SK-N-SH (cell line): ENCODE measurements around the gene SPAG9. TPM values are rescaled to one million over a fixed set of nuclear protein-coding genes. Genes with fewer than 3 reads are reported as not detected.

ENCODE experiments used
- CTCF ChIA-PET: fragments of 300-600, 350-600 bp; formaldehyde crosslinking; extraction: SDS; loops from one replicate; lab custom pipeline; 2021; lab: Yijun Ruan, JAX
- POLR2A ChIA-PET: fragments of 350-600 bp; sonication (Branson Sonifier 250); formaldehyde crosslinking; extraction: SDS; loops from one replicate; lab custom pipeline; 2020; ENCODE audit warnings: antibody characterized with exemption, inconsistent platforms; lab: Yijun Ruan, JAX
- DNase-seq: peaks from one replicate; pipeline ENCODE4 v3.0.0; 2012
- H2AFZ ChIP-seq: fragments of 200-600 bp; sonication (generic); 2 replicates; pipeline ENCODE4 v1.8.1; 2016; ENCODE audit warnings: antibody characterized with exemption, mild to moderate bottlenecking, low read depth
- H3F3A ChIP-seq: fragments of 200-600 bp; sonication (generic); replicated peaks from 2 replicates; pipeline ENCODE3; 2016; ENCODE audit warnings: antibody characterized with exemption, mild to moderate bottlenecking; ENCODE audit not compliant: insufficient read depth
- H3K27ac ChIP-seq, 2 experiments: fragments of 200-500 bp in 1 of 2; fragments of 200-600 bp in 1 of 2; sonication (Bioruptor generic) in 1 of 2; sonication (generic), shearing (Covaris generic) in 1 of 2; 2 replicates each; pipeline versions ENCODE4 v1.5.1 to v1.6.1; 2014 to 2016; ENCODE audit warnings: low read depth in 2 of 2, inconsistent platforms in 1 of 2, low read length in 1 of 2, mild to moderate bottlenecking in 1 of 2, mixed read lengths in 1 of 2
- H3K27me3 ChIP-seq: fragments of 200-600 bp; sonication (generic), shearing (Covaris generic); 2 replicates; pipeline ENCODE4 v1.6.1; 2016; ENCODE audit warnings: mixed run types; ENCODE audit not compliant: insufficient read depth
- H3K36me3 ChIP-seq, 2 experiments: fragments of 200-500 bp in 1 of 2; fragments of 200-600 bp in 1 of 2; sonication (Bioruptor generic) in 1 of 2; sonication (generic) in 1 of 2; replicated peaks in 1 of 2; 2 replicates each; pipeline versions ENCODE3 to v1.5.1; 2014 to 2016; ENCODE audit warnings: low read length in 1 of 2, mild to moderate bottlenecking in 1 of 2; ENCODE audit not compliant: insufficient read depth in 2 of 2, control insufficient read depth in 1 of 2
- H3K4me1 ChIP-seq, 2 experiments: fragments of 200-500 bp in 1 of 2; fragments of 200-600 bp in 1 of 2; sonication (Bioruptor generic) in 1 of 2; sonication (generic), shearing (Covaris generic) in 1 of 2; 2 replicates each; pipeline versions ENCODE4 v1.5.1 to v1.6.1; 2014 to 2016; ENCODE audit warnings: low read depth in 1 of 2, low read length in 1 of 2, mixed run types in 1 of 2; ENCODE audit not compliant: insufficient read depth in 2 of 2, control insufficient read depth in 1 of 2
- H3K4me2 ChIP-seq: fragments of 200-600 bp; sonication (generic), shearing (Covaris generic); 2 replicates; pipeline ENCODE4 v1.6.1; 2017; ENCODE audit warnings: mixed run types
- H3K4me3 ChIP-seq, 2 experiments: fragments of 200-500 bp in 1 of 2; fragments of 200-600 bp in 1 of 2; sonication (Bioruptor generic) in 1 of 2; sonication (generic), shearing (Covaris generic) in 1 of 2; 2 replicates each; pipeline versions ENCODE4 v1.5.1 to v1.8.1; 2014 to 2016; ENCODE audit warnings: low read depth in 2 of 2, inconsistent platforms in 1 of 2, low read length in 1 of 2, mild to moderate bottlenecking in 1 of 2, mixed read lengths in 1 of 2, moderate library complexity in 1 of 2
- H3K79me2 ChIP-seq: fragments of 200-600 bp; sonication (generic); 2 replicates; pipeline ENCODE4 v1.8.1; 2017; ENCODE audit warnings: mild to moderate bottlenecking; ENCODE audit not compliant: insufficient read depth
- H3K9ac ChIP-seq: fragments of 200-600 bp; sonication (generic); 2 replicates; pipeline ENCODE4 v1.6.1; 2017; ENCODE audit warnings: mixed run types
- H3K9me2 ChIP-seq: fragments of 200-600 bp; sonication (generic); 2 replicates; pipeline ENCODE4 v1.6.1; 2017; ENCODE audit warnings: mixed run types
- H3K9me3 ChIP-seq: fragments of 200-600 bp; sonication (generic); 2 replicates; pipeline ENCODE4 v1.6.1; 2017; ENCODE audit warnings: mixed run types, mild to moderate bottlenecking, moderate library complexity
- H4K20me1 ChIP-seq: fragments of 200-600 bp; sonication (generic); 2 replicates; pipeline ENCODE4 v1.6.1; 2017; ENCODE audit warnings: mild to moderate bottlenecking, mixed run types; ENCODE audit not compliant: insufficient read depth
- CHD2 ChIP-seq: fragments of 150-350 bp; IDR thresholded peaks from 2 replicates; pipeline ENCODE4 v1.6.1; 2018; ENCODE audit warnings: low read length; ENCODE audit not compliant: partially characterized antibody
- CTCF ChIP-seq: fragments of 200-600 bp; sonication (generic); IDR thresholded peaks from 2 replicates; pipeline ENCODE4 v1.6.1; 2017; ENCODE audit warnings: antibody characterized with exemption, mild to moderate bottlenecking, moderate library complexity
- EP300 ChIP-seq, 2 experiments: IDR thresholded peaks; 2 replicates each; pipeline versions ENCODE4 v1.4.0 to v1.6.1; 2012; ENCODE audit warnings: borderline replicate concordance in 1 of 2, low read depth in 1 of 2, low read length in 1 of 2
- EZH2phosphoT487 ChIP-seq: fragments of 200-600 bp; sonication (generic); IDR thresholded peaks from 2 replicates; pipeline ENCODE4 v1.6.1; 2017; ENCODE audit warnings: low read depth, mixed run types, mild to moderate bottlenecking, antibody characterized with exemption, moderate library complexity, borderline replicate concordance
- FOSL2 ChIP-seq: IDR thresholded peaks from 2 replicates; pipeline ENCODE4 v1.4.0; 2012; ENCODE audit warnings: low read depth, mild to moderate bottlenecking, moderate library complexity, borderline replicate concordance
- FOXM1 ChIP-seq: IDR thresholded peaks from 2 replicates; pipeline ENCODE4 v1.4.0; 2012; ENCODE audit warnings: low read depth, mild to moderate bottlenecking
- GATA2 ChIP-seq: sonication (generic); formaldehyde crosslinking; IDR thresholded peaks from 2 replicates; pipeline ENCODE4 v1.5.0; 2020; ENCODE audit warnings: mild to moderate bottlenecking, missing genetic modification reagents
- JUND ChIP-seq: IDR thresholded peaks from 2 replicates; pipeline ENCODE4 v1.4.0; 2012
- MAX ChIP-seq: IDR thresholded peaks from 2 replicates; pipeline ENCODE4 v1.4.0; 2012; ENCODE audit warnings: low read depth
- MEF2A ChIP-seq: IDR thresholded peaks from 2 replicates; pipeline ENCODE4 v1.4.0; 2012; ENCODE audit warnings: low read depth, borderline replicate concordance
- MXI1 ChIP-seq: IDR thresholded peaks from 2 replicates; pipeline ENCODE4 v1.6.1; 2012; ENCODE audit warnings: mild to moderate bottlenecking, low read depth, low read length, improper control_type of control experiment
- NFIC ChIP-seq: IDR thresholded peaks from 2 replicates; pipeline ENCODE4 v1.4.0; 2012; ENCODE audit warnings: borderline replicate concordance
- POLR2AphosphoS5 ChIP-seq: IDR thresholded peaks from 2 replicates; pipeline ENCODE4 v1.6.1; 2012; ENCODE audit warnings: low read depth, low read length
- RAD21 ChIP-seq: IDR thresholded peaks from 2 replicates; pipeline ENCODE4 v1.6.1; 2012; ENCODE audit warnings: mild to moderate bottlenecking, low read length
- RCOR1 ChIP-seq: fragments of 150-350 bp; IDR thresholded peaks from 2 replicates; pipeline ENCODE4 v1.6.1; 2017; ENCODE audit warnings: antibody characterized with exemption, low read length
- RXRA ChIP-seq: IDR thresholded peaks from 2 replicates; pipeline ENCODE4 v1.4.0; 2012; ENCODE audit warnings: low read depth, mild to moderate bottlenecking, borderline replicate concordance
- SIN3A ChIP-seq: IDR thresholded peaks from 2 replicates; pipeline ENCODE4 v1.6.1; 2012; ENCODE audit warnings: low read depth, mild to moderate bottlenecking, low read length, moderate library complexity, borderline replicate concordance
- SMC3 ChIP-seq: IDR thresholded peaks from 2 replicates; pipeline ENCODE4 v1.6.1; 2012; ENCODE audit warnings: low read depth, low read length, improper control_type of control experiment
- TCF12 ChIP-seq: IDR thresholded peaks from 2 replicates; pipeline ENCODE4 v1.4.0; 2012
- TEAD4 ChIP-seq: IDR thresholded peaks from 2 replicates; pipeline ENCODE4 v1.4.0; 2012; ENCODE audit warnings: mild to moderate bottlenecking, borderline replicate concordance; ENCODE audit not compliant: insufficient read depth
- USF2 ChIP-seq: fragments of 150-350 bp; IDR thresholded peaks from 2 replicates; pipeline ENCODE4 v1.6.1; 2017; ENCODE audit warnings: antibody characterized with exemption, low read length, low read depth, borderline replicate concordance
- WGBS: methylation state at CpG from one replicate; pipeline ENCODE4 v1.1.6; 2017; ENCODE audit warnings: low lambda C conversion rate; 5-methylcytosine and 5-hydroxymethylcytosine counted together
- polyA plus RNA-seq, 3 experiments: library from polyadenylated mRNA; depleted of rRNA; stranded (reverse); fragments of >200 nt; gene quantifications; 2 replicates each; pipeline ENCODE4 v1.2.3, GENCODE V29; 2012

Gene SPAG9
- polyA plus RNA-seq, 1 of the 3 experiments (the other 2 are of a cell fraction), result 32.1 TPM

- TF ChIP-seq CTCF, result no peak
Measured at GRCh38 chr17:51169340-51169739, 48.7 kb upstream of the SPAG9 start (continued).

- Histone ChIP-seq H3K4me2 (peak overlapping the region; percentile 90), H2AFZ (peak overlapping the region; percentile 83; the same call in 1 of the 2 replicates), H4K20me1 (0 out of 2 replicates have a peak, but pooled peaks cover 15% of the 10 kb centered on the region), H3K4me3 (peak overlapping the region; percentile 64 to 95), H3K36me3 (peaks cover 36 to 51% of the 10 kb centered on the region in 2 experiments), H3K27me3 (no peaks in the 10 kb centered on the region), H3K27ac (peak overlapping the region; percentile 69 to 75), H3K9ac (peak overlapping the region; percentile 89), H3K4me1 (peaks cover 4 to 11% of the 10 kb centered on the region in 2 experiments; a peak in 3 of 4 replicates), H3K9me2 (no peaks in the 10 kb centered on the region), H3K9me3 (no peaks in the 10 kb centered on the region), H3K79me2 (peaks cover 32% of the 10 kb centered on the region), H3F3A (peaks cover 42% of the 10 kb centered on the region)
- ChIA-PET POLR2A (interaction anchor here (2.4 kb wide), 1 partner anchor 11 kb away, joined by 9 read pairs; no protein-coding TSS in a partner anchor), CTCF (interaction anchor here (1.0 to 5.7 kb wide), 6 partner anchors 13 to 205 kb away, joined by 3 to 61 read pairs (median 3); partner anchors contain the start of gene NME1)
- DNase-seq, result peak; percentile 95
- whole genome bisulfite sequencing, result 16% methylated on average over 33 of the region's 42 CpGs
- TF ChIP-seq RCOR1 (no peak), MEF2A (no peak), SMC3 (peak; percentile 40), RXRA (no peak), SIN3A (no peak), EZH2phosphoT487 (no peak), TCF12 (no peak), CHD2 (peak; percentile 17), FOXM1 (0 out of 2 replicates have a peak, but pooled peaks have one; percentile 21), RAD21 (peak; percentile 53), MXI1 (no peak), USF2 (no peak), TEAD4 (no peak), NFIC (no peak), GATA2 (no peak), MAX (no peak), FOSL2 (no peak), EP300 (IDR thresholded peaks at IDR 0.05; ENCODE audit: borderline replicate concordance in 1 of 2, low read depth in 1 of 2, low read length in 1 of 2) (no peak), POLR2AphosphoS5 (no peak), JUND (no peak), CTCF (peak; percentile 96)
Measured at GRCh38 chr17:51166987-51167931, 46.6 kb upstream of the SPAG9 start.
